ES-I3 (cell line): ENCODE measurements around the gene PTGER4.
"Not testable (repeated sequence)": the region's sequence is repeated elsewhere in the genome, so short reads cannot be mapped to it uniquely, and the experiment has no call there.

ENCODE experiments used
- H3K36me3 ChIP-seq: 2 replicates; pipeline ENCODE4 v1.6.1; 2013; ENCODE audit warnings: mild to moderate bottlenecking, low read length, control low read depth, moderate library complexity; ENCODE audit not compliant: insufficient read depth
- H3K4me1 ChIP-seq: 2 replicates; pipeline ENCODE4 v1.6.1; 2013; ENCODE audit warnings: mild to moderate bottlenecking, control low read depth, low read length; ENCODE audit not compliant: insufficient read depth
- H3K9ac ChIP-seq: 2 replicates; pipeline ENCODE4 v1.6.1; 2013; ENCODE audit warnings: low read depth, mild to moderate bottlenecking, low read length, moderate library complexity
- H3K9me3 ChIP-seq: 2 replicates; pipeline ENCODE4 v1.6.1; 2013; ENCODE audit warnings: mild to moderate bottlenecking, low read length, moderate library complexity; ENCODE audit not compliant: control insufficient read depth, insufficient read depth

Gene PTGER4

GRCh38 chr5:40679913-40680681, at the start of gene PTGER4:
PTGER4 (plus strand) TSS chr5:40679915; CDS start chr5:40680994, 1,079 bp downstream.
- Histone ChIP-seq H3K9ac (peak within 1 kb of the TSS; percentile 93), H3K9me3 (no peaks in the 10 kb centered on the region), H3K36me3 (no peaks in the 10 kb centered on the region), H3K4me1 (peaks cover 22% of the 10 kb centered on the region)

- no peaks in the 10 kb centered on the region for H3K36me3 ChIP-seq
- H3K4me1 ChIP-seq: no peaks in the 10 kb centered on the region
- H3K9me3 ChIP-seq: no peaks in the 10 kb centered on the region
- H3K9ac ChIP-seq: no peak overlapping the region
Observed at GRCh38 chr5:40630126-40630525, 49.6 kb upstream of the PTGER4 start.

- no peaks in the 10 kb centered on the region for H3K9me3 ChIP-seq
- no peak overlapping the region for H3K9ac ChIP-seq
- H3K4me1 ChIP-seq: no peaks in the 10 kb centered on the region
- no peaks in the 10 kb centered on the region for H3K36me3 ChIP-seq
Observed at GRCh38 chr5:40631236-40631635, 48.5 kb upstream of the PTGER4 start.

- Histone ChIP-seq H3K36me3 (no peaks in the 10 kb centered on the region), H3K9ac (no peak overlapping the region), H3K4me1 (no peaks in the 10 kb centered on the region), H3K9me3 (no peaks in the 10 kb centered on the region; the same call in 1 of the 2 replicates)
Observed at GRCh38 chr5:40634154-40634553, 45.6 kb upstream of the PTGER4 start.

GRCh38 chr5:40634593-40634992, 45.1 kb upstream of the PTGER4 start:
- Histone ChIP-seq H3K9ac (no peak overlapping the region), H3K9me3 (no peaks in the 10 kb centered on the region; the same call in 1 of the 2 replicates), H3K4me1 (no peaks in the 10 kb centered on the region), H3K36me3 (no peaks in the 10 kb centered on the region)

GRCh38 chr5:40639531-40639930, 40.2 kb upstream of the PTGER4 start:
- not testable (repeated sequence) for H3K36me3 ChIP-seq, H3K9me3 ChIP-seq, H3K4me1 ChIP-seq, H3K9ac ChIP-seq

- H3K9me3 ChIP-seq: no peaks in the 10 kb centered on the region
- no peaks in the 10 kb centered on the region for H3K4me1 ChIP-seq
- H3K9ac ChIP-seq: no peak overlapping the region
- no peaks in the 10 kb centered on the region for H3K36me3 ChIP-seq
Observed at GRCh38 chr5:40646266-40646665, 33.4 kb upstream of the PTGER4 start.

- H3K9me3 ChIP-seq: no peaks in the 10 kb centered on the region
- H3K4me1 ChIP-seq: no peaks in the 10 kb centered on the region
- H3K9ac ChIP-seq: no peak overlapping the region
- H3K36me3 ChIP-seq: no peaks in the 10 kb centered on the region
Observed at GRCh38 chr5:40648150-40648549, 31.6 kb upstream of the PTGER4 start.

GRCh38 chr5:40649463-40650030, 30.2 kb upstream of the PTGER4 start:
- no peaks in the 10 kb centered on the region for H3K36me3 ChIP-seq
- no peak overlapping the region for H3K9ac ChIP-seq
- no peaks in the 10 kb centered on the region for H3K4me1 ChIP-seq
- no peaks in the 10 kb centered on the region for H3K9me3 ChIP-seq

GRCh38 chr5:40651201-40651600, 28.5 kb upstream of the PTGER4 start:
- no peaks in the 10 kb centered on the region for H3K36me3 ChIP-seq
- no peak overlapping the region for H3K9ac ChIP-seq
- no peaks in the 10 kb centered on the region for H3K4me1 ChIP-seq
- no peaks in the 10 kb centered on the region for H3K9me3 ChIP-seq

- H3K4me1 ChIP-seq: no peaks in the 10 kb centered on the region
- H3K9ac ChIP-seq: no peak overlapping the region
- no peaks in the 10 kb centered on the region for H3K9me3 ChIP-seq
- no peaks in the 10 kb centered on the region for H3K36me3 ChIP-seq
Observed at GRCh38 chr5:40652441-40653220, 27.1 kb upstream of the PTGER4 start.

- Histone ChIP-seq H3K9me3 (no peaks in the 10 kb centered on the region), H3K9ac (no peak overlapping the region), H3K36me3 (no peaks in the 10 kb centered on the region), H3K4me1 (no peaks in the 10 kb centered on the region)
Observed at GRCh38 chr5:40653221-40654022, 26.3 kb upstream of the PTGER4 start.

- no peaks in the 10 kb centered on the region for H3K4me1 ChIP-seq
- H3K9me3 ChIP-seq: no peaks in the 10 kb centered on the region
- no peak overlapping the region for H3K9ac ChIP-seq
- H3K36me3 ChIP-seq: no peaks in the 10 kb centered on the region
Observed at GRCh38 chr5:40654377-40654991, 25.2 kb upstream of the PTGER4 start.

GRCh38 chr5:40655138-40655537, 24.6 kb upstream of the PTGER4 start:
- Histone ChIP-seq H3K36me3 (no peaks in the 10 kb centered on the region), H3K9me3 (no peaks in the 10 kb centered on the region), H3K9ac (no peak overlapping the region), H3K4me1 (no peaks in the 10 kb centered on the region)
